SH-SY5Y (cell line): Measurements from ENCODE around the gene KRT80.

ENCODE experiments used
- GATA2 ChIP-seq: IDR thresholded peaks from 2 replicates; pipeline ENCODE4 v1.6.1; 2011; ENCODE audit warnings: mild to moderate bottlenecking, low read depth, low read length
- GATA3 ChIP-seq: IDR thresholded peaks from 2 replicates; pipeline ENCODE4 v1.6.1; 2011; ENCODE audit warnings: low read depth, mild to moderate bottlenecking, low read length, moderate library complexity

- TF ChIP-seq GATA2 (no peak), GATA3 (no peak)
These were observed 34.6 kb upstream of the KRT80 start for GRCh38 chr12:52226446-52226845.
